Midbrain (tissue), 1 donor: Measurements from ENCODE around the gene PPP1R9B.

ENCODE experiments used
- DNase-seq: peaks from one replicate; lab custom pipeline; 2025; lab: John Stamatoyannopoulos, UW

Gene PPP1R9B

DNA sequence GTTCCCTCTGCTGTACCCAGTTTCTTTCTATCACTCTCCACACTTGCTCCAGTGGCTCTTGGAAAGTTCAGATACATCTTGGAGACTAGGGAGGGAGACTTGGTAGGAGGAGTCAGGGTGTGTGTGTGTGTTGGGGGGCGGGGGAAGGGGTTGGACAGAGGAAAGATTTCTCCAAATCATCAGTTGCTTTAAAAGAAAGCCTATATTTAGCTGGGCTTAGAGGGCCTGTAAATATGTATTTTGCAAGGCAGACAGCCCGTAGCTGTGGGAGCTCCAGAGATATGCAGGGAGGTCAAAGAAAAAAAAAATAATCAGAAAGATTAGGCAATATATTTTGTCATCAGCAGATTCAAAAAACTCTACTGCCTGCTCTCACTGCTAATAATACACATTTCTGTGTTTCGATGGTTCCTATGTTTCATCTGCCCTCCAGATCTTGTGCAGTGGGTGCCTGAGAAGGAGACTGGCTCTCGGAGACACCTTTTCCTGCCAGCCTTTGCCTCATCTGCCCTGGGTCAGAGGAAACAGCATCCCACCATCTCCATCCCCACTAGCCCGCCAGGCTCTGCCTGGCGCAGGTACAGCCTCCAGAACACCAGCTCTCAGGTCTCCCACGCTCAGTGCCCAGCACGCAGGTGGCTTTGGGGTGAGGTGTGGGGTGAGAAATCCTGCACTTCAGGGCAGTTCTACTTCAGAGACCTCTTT lies 4.8 kb upstream of the PPP1R9B start:
- no peak for DNase-seq

DNA sequence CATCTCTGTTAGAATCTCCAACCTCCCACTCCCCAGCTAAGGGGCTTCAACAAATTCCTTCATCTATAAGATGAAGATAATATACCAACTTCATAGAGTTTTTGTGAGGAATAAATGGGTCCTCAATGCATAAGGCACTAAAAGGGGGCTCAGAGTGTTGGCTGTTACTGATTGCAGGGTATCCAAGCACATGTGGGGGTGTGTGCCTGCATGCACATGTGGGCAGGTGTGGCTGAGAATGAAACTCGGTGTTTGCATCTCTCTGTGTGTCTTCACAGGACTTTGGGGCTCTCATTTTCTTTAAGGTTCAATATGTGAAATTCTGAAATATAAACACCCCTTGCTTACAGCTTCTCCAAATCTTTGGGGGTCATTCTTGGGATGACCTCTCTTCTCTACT lies 4.1 kb upstream of the PPP1R9B start:
- no peak for DNase-seq

DNA sequence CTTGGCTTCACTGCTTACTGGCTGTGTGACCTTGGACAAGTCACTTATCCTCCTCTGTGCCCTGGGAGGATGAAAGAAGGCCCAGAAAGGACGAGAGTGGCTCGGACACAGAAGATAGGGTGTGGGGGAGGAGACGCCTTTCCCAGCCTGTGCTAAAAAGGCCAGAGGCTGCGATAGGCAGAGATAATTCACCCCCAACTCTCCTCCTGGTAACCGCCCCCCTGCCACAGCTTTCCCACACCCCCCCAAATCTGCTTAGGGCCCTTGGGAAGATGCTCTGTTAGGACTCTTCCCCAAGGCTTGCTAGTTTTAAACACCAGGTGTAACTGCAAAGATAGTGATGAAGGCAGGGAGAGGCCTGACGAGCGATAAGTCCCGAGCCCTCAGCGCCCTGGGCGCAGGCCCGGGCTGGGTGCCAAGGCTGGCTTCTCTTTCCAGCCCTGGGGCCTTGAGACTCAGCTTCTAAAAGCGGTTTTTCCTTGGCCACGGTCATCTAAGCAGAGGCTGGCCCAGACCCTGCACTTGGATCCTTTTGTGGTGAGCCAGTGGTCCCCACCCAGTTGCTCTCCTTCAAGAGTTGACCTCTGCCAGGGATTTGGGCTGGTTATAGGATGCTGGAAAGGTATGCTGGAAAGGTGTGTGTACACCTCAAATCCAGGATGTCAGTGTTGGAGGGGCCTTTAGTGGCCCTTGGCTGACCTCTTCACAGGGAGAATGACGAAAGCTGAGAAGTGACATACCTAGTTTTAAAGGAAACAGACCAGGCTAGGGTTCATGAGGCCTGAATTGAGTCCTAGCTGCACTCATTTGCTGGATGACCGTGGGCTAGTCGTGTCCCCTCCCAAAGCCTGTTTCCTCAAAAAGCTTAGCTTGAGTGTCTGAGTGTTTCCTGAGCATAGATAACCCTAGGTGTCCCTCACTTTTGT lies 3.4 kb upstream of the PPP1R9B start:
- no peak for DNase-seq

DNA sequence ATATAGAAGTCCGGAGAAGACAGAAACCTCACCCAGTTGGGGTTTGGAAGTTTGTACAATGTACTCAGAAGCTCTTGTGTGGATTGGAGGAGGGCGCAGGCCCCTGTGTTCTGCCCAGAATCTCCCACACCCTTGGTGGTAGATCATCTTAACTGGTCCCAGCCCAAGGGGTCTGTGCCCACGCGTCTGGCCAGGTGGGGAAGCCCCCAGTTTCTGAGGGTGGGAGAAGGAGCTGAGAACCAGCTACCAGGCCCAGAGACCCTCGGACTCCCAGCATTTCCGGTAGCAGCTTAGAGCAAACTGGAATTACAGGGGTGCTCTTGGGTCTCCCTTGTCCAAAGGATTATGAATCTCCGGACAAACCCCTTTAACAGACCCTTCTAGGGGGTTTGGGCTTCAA lies 2.3 kb upstream of the PPP1R9B start:
- DNase-seq: no peak

DNA sequence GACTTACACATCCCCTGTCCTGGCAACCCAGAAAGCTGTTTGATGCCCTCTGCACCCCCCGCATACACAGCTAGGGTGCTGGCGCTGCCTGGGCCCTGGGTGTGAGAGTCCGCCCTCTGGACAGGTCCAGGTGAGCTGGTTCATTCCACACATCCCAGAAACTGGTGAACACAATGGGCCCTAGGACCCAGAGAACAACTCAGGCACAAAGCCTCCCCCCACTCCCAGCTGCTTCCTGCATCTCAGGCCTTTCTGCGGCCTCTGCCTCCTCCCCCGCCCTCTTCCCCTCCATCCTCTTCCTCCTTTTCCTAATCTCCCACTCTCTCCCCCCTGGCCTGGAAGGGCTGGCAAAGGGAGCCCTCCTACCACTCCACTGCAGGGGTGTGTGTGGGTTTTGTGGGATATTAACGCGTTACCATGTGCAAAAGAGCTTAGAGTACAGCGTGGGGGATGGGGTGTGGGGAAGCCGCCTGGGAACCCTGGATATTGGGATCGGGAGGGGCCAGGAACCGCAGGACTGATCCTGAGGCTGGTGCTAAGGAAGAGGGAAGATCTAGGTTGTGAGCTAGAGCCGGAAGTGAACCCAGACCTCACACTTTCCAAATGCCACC lies 1.6 kb upstream of the PPP1R9B start:
- DNase-seq: peak; percentile 86

DNA sequence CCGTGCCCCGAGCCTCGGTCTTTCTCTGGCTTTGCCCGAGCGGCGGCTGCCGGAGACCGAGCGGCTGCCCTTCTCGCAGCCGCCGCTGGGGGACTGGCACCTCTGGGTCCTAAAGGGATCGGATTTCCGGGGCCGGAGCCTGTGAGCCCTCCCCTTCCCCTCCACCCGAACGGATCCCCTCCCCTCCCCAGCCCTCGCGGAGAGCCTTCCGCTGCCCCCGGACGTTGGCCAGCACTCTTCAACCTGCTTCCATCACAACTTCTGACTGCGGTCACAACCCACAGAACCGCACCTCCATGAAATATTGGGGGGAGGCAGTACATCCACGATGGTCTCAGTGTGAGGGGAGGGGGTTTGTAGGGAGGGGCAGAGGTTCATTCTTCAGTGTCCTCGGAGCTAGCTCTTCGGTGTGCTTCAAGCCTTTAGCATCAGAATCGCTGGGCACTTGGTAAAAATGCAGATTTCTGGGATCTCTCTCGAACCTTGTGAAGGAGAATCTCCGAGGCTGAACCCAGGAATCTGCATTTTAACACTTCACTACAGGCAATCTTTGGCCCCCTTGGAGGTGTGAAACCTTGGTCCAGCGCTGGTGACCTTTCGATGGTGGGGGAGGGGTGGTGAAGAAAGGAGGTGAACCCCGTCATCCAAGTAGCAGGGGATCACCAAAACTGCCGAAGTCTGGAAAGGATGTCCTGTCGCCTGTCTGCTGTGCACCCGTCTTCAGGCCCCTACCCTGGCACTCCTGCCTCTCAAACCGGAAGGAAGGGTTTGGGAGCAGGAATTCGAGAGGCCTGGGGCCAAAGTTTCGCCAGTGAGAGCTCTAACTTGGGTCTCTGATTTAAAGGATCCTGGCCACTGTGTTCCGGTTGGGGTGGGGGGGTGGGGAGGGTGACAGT lies 812 bp upstream of the PPP1R9B start:
- peak; percentile 90 for DNase-seq

DNA sequence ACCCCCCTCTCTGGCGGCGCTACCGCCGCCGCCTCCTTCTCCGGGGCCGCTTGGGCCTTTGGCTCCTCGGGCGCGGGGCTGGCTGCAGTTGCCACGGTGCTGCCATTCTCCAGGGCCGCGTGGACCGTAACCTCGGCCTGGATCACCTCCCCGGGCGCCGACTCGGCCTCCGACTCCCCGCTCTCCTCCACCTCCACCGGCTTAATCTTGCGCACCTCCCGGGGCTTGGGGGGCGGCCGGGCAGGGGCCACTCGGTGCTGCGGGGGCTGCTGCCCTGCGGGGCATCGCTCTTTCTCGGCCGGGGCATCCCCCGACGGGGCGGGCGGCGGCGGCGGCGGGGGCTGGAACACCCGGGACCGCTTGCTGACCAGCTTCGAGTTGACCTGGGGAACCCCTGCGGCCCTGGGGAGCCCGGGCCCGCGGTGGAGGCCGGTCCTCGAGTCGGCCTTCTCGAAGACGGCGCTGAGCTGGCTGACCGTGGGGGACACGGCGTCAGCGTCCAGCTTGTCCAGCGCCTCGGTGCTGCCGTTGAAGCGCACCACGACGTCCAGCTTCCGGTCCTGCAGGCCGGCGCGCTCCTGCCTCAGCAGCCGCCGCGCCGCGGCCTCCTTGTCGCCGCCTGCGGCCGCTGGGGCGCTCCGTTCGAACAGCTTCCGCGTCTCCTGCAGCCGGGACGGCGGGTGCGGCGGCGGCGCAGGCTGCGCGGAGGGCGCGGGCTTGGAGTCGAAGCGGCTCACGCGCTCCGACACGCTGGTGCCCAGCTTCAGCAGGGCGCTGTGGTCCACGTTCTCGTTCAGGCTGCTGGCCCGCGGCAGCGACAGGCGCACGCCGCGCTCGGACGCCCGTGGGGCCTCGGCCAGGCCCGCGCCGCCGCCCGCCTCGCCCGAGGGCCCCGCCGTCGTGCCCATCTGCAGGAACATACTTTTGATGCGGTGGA lies 792 bp downstream of the PPP1R9B start:
- peak; percentile 34 for DNase-seq

DNA sequence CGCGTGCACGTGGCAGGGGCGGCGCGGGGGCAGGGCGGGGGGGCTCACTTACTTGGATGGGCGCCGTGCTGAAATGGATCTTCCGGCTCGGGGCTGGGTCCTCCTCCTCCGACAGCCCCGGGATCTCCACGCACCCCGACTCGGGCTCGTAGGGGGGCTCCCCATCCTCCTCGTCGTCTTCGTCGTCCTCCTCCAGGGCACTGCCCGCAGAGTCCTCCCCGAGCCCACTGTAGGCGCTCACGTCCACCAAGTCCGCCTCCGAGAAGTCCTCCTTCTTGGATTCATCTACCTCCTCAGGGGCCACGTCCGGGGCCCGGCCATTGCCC lies 1.4 kb downstream of the PPP1R9B start:
- no peak for DNase-seq

DNA sequence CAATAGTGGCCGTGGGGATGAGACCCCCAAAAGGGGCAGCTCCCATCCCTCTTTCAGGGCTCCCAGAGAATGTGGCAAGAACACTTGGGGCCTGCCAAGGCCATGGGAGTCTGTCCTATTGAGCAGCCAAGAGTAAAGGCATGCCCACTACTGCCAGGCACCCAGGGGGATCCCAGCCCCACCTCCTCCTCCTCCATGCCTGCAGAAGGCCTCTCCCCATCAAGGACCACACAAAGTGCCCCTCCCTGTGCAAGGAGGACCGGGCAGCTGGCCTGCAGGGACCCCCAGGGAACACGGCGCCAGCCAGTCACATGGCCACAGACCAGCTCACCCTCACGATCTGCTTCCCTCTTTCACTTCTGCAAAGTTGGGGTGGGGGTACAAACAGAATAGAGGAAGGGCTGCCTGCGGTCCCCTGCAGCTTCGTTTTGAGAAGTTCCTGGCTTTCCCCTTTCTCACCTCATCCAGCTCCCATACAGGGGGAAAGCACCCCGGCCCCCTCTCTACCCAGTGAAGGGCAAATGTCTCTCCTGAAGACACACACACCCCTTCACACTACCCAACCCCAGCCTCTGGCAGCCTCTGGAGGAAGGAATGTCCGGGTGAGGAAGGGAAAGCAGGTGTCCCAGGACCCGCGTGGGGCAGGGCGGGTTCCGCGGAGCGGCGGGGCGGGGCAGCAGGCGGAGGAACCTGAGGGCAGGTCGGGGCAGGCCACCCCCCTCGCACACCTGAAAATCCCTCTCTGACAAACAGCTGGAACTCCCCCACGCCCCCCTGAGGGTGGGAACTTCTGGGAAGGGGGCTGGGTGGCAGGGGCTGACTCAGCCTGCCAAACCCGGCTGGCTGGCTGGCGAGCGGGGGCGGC lies 2.0 kb downstream of the PPP1R9B start:
- peak; percentile 42 for DNase-seq

DNA sequence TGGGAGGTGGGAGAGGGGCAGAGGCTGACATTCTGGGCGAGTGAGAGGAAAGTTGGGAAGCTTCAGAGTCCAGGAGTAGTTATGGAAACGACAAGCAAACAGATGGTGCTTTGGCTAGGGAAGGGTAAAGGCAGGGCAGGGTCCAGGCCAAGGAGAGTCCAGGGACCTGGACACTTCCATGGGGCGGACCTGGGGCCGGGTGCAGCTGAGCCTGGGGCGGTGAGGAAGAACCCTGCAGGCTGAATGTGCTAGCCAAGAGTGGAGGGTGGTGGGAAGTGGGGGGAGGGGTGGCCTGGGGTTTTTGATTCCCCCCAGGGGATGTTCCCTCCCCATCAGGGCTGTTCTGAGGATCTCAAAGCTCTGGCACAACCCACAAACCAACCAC lies 2.6 kb downstream of the PPP1R9B start:
- no peak for DNase-seq

DNA sequence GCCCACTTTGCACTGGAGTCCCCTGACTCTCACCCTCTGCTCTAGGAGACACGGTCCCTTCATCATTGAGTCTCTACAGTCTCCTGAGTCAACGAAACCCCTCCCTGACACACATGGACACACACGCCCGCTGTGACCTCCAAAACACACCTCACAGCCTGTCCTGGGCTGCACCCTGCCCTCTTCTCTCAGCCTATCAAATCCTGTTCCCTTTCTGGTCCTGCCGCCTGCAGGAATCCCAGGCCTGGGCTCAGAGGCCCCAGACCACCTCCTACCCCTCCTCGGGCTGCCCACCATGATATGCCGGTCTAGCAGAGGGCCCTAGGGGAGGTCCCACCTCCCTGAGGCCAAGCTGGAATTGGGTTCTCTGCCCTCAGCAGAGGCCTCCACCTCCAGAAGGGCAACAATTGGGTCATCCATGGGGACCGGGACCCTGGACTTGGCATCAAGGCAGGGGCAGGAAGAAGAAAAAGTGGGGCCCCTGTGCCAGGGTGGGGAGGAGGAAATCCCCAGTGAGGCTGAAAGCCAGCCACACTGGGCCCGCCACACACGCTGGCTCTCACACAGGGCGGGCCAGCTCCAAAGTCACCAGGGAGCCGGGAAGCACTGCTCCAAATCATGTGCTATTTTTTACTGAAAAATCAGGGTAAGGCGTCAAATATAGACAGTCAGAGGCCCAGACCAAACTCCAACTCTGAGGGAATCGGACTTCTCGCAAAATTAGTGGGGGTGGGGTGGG lies 3.4 kb downstream of the PPP1R9B start:
- peak; percentile 27 for DNase-seq

DNA sequence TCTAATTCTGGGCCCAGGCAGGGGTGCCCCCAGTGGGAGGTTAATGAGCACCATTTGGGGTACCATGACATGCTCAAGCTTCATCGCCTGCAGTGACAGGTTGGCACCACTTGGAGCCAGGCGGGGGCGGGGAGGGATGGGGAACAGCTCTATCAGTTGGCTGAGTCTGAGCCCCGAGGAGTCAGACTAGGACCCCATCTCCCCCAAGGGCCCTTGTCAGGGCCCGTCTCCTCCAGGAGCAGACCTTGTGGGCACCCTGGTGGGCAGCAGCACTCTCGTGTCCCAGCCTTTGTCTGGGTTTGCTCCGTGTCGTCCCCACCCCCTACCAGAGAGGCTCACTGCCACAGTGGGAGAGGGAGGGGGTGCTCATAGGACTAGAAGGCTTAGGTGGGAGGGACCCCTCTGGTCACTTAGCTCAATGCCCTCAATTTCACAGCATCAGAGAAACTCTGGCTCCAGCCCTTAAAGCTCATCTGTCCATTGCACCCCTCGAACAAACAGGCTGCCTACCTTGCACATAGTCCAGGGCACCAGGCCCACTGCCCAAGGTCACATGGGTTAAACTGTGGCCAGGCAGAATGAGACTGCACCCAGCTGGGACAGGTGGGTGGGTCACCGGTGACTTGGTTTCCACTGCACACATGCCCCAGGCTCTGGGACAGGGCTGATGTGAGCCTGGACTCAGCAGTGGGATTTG lies 4.1 kb downstream of the PPP1R9B start:
- DNase-seq: no peak

DNA sequence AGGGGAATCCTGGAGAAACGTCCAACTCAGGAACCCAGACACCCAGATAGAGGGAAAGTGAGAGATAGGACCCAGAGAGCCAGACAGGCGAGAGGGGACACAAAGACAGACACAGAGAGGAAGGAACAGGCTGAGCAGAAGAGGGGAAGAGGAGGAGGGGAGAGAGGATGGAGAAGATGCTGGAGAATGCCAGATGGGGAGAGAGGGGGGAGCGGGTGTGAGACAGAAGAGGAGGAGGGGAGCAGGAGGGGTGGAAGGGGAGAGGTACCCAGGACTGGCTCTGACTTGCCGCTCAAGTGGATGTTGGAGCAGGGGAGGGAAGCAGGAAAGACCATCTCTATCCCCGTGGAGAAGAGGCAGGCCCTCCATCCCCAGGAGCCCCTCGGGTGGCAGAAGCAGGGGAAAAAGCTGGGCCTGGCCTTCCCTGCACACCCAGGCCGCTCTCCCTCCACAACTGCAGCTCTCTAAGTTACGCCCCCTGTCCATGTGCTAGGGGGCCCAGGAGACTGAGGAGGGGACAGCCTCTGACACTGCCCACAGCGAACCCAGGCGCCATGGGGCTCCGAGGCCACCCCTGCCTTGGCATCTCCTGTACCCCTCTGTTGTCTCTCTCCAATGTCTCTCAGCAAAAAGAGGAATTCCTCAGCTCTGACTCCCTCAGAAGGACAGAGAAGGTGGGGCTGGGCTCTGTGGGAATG lies 4.8 kb downstream of the PPP1R9B start:
- DNase-seq: no peak

DNA sequence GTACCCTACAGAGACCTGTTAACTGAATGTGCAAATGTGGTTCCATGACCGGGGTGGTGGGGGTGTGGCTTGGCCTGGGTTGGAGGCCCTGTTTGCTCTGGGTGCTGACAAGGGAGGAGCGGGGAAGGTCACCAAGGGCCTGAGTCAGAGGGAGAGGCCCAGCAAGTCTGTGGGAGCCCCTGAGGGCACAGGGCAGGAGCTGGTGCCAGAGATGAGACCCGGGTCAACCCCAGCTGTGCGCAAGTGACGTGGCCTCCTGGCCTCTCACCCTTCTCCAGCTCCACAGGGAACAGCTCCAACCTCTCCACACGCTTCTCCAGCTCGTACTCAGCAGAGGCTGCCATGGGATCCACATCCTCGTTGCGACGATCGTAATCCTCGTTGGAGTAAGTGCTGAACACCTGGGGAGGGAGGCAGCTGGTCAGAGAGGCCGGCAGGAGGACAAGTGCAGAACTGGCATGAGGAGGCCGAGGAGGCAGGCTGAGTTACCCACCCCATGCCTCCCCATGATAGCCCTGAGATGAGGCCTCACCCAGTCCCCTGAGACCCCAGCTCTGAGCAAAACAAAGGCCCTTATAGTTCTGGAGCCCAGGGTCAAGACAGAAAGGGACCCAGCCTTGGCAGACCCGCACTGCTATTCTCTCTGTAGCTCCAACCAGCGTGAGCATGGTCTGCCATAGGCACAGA lies 5.5 kb downstream of the PPP1R9B start:
- no peak for DNase-seq

DNA sequence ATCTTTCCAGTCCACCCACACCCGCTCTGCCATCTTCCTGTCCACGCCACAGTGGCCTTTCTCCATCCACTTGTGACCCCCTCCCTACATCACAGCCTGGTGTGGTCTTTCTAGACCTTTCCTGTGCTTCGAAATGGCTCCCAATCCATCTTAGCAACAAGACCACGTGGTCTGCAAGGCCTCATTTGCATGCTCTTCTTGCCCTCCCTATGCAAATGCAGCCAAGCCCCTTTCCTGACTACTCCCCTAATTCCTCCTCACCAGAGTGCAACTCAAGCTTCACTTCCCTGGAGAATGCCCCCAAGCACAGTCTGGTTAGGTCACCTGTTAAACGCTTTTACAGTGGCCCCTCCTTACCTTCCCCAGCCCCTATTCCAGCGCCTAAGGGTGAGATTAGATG lies 6.1 kb downstream of the PPP1R9B start:
- no peak for DNase-seq

DNA sequence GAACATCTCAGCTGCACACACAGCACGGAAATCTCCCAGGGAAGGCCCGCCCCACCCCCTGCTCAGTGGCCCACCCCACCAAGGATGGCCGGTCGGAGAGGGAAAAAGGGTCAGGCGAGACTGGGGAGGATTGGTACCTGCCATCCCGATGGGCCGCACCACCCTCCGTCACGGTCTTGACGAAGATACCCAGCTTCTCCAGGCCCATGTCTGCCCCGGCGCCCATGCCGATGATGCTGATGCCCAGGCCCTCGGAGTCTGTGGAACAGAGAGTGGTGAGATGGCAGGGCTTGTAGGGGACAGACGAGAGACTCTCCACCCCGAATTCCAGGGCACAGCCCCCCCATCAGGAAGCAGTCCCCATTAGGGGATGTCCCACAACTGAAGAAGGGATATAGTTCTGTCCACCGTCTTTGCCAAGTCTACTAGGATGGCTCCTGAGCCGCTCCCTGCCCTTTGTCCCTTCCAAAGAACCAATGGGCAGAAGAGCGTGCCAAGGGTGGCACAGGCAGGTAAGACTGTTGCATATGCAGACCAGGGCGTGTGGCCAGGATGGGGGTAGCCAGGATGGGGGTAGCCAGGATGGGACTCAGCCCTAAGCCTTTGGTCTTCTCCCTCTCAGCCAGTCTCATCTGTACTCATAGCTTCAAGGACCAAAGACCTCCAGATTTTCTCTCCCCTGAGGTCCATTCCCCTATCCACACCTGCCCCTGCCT lies 6.9 kb downstream of the PPP1R9B start:
- DNase-seq: no peak

DNA sequence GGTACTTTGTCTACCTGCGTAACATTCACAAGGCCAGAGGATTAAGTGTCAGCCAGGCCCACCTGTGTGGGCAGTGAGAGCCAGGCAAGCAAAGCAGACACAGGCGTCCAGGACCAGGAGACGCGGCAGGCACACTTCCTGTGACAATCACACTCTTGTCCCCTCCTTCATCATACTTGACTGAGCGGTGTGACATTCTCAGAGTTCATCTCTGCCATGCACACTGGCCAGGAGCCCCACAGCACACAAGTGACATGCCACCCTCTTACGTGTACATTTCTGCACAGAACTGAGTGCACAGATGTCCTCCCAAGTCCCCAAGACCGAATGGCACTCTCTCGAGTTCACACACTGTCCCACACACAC lies 8.7 kb downstream of the PPP1R9B start:
- no peak for DNase-seq
